GM18517 (cell line): ENCODE measurements around the gene SACM1L.
"Not testable (repeated sequence)": the region's sequence is repeated elsewhere in the genome, so short reads cannot be mapped to it uniquely, and the experiment has no call there.

Experiments
- ATAC-seq: cut with Tn5 transposase; IDR thresholded peaks from one replicate; pipeline ENCODE4 v1.9.1; 2021; ENCODE audit warnings: mild to moderate bottlenecking, moderate library complexity; ENCODE audit not compliant: unreplicated experiment

SACM1L gene

DNA sequence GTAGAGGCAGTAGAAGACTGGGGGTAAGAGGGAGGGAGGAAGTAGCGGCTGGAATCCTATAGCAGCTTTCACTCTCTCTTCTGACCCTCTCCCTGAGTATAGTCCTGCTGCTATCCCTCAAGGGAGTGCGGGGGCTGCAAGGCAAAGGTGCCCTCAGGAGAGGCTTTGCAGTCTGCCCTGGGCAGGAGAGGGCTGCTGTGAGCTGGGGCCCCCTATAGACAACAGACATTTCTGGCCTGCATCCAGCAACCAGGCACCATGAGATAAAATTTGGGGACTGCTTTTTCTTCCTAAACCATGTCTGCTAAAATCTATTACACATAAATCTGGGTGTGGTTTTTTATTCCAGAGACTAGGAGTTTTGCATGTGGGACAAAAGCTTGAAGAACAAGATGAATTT lies 48.0 kb downstream of the SACM1L start:
- no peak for ATAC-seq

DNA sequence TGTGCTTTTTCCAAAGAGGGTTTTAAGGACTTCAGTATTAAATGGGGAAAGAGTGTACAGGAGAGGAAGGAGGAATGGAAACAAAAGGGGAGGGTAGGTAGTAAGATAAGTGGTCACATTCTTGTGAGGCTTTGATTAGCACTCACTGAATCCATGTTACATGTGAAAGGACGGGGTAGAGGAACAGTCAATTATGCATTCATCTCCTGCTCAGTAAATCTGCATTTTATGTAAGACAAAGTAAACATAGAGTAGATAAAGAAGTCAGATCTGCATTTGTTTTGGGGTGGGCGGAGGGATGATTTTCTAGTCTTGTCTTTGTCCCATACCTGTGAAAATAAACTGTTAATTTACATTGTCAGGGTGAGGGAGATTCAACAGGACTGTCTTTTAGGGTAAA lies 50.8 kb downstream of the SACM1L start:
- no peak for ATAC-seq

DNA sequence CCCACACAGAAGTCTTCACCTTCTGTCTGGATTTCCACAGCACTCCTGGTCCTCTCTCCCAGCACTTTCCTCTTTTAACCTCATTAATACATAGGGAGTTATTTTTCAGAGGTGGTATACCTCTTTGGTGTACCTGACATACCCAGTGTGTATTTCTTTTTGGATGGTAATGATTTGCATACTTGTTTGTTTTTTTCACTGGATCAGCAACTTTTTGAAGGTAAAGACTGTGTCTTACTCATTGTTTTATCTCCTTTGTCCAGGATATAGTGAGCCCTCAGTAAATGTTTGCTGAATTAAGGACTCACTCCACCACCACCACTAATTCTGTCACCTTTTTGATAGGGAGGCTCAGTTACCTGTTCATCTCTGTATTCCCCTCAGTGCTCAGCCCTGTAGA lies 52.1 kb downstream of the SACM1L start:
- no peak for ATAC-seq

DNA sequence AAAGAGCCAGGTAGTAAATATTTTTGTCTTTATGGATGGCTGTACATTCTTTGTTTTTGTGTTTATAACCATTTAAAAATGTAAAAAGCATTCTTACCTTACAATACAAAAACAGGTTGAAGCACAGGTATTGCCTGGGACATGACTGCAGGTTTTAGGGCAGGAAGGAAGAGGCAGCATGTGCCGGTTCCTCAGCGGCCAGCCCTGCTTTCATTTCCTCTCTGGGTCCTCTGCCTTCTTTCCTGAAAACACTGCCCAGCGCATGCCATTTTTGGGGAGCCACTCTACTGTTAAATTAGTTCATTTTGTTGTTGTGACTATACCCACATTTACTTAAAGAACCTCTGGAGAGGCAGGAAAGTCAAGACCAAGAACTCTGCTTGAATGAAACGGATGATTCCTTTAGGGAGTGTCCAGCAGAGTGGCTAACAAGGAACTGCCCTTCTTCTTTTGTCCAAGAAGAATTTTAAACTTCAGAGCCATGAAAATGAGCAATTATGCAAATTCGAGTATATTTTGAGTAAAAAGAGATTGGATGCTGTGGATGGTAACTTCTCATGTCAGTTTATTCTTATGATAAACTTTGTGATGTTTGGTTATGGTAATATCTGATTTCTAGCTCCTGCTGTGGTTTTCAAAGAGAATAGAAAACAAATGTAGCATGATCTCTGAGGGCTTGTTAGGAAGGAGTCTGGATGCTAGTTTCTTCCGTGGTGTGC lies 52.7 kb downstream of the SACM1L start:
- no peak for ATAC-seq

GRCh38 chr3:45742461-45743089 lies 53.4 kb downstream of the SACM1L start:
- ATAC-seq, result no peak

DNA sequence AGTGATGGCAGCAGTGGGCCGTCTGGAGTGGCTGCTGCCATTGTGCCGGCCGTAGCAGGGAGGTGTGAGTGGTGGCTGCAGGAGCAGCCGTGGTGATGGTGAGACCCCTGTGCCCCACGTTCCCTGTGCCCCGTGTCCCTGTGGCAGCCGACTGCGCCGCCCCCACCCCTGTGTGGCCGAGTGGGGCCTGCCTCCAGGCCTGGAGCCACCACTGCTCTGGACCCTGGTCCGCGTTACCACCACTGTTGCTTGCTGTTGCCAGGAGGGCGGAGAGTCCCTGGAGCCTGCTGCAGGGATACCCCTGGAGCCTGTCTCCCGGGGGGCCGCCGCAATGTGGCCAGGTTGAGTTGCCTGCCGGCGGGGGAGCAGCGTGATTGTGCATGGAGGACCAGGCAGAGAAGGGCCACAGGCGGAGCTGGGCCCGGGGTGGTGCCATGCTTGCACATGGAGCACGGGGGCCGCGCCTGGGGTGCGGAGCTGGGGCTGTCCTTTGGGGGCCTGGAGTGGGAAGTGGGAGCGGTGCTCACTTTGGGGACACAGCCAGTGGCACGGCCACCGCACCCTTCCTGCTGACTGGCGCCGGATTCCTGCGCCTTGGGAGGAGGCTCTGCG lies 57.1 kb downstream of the SACM1L start:
- no peak for ATAC-seq

DNA sequence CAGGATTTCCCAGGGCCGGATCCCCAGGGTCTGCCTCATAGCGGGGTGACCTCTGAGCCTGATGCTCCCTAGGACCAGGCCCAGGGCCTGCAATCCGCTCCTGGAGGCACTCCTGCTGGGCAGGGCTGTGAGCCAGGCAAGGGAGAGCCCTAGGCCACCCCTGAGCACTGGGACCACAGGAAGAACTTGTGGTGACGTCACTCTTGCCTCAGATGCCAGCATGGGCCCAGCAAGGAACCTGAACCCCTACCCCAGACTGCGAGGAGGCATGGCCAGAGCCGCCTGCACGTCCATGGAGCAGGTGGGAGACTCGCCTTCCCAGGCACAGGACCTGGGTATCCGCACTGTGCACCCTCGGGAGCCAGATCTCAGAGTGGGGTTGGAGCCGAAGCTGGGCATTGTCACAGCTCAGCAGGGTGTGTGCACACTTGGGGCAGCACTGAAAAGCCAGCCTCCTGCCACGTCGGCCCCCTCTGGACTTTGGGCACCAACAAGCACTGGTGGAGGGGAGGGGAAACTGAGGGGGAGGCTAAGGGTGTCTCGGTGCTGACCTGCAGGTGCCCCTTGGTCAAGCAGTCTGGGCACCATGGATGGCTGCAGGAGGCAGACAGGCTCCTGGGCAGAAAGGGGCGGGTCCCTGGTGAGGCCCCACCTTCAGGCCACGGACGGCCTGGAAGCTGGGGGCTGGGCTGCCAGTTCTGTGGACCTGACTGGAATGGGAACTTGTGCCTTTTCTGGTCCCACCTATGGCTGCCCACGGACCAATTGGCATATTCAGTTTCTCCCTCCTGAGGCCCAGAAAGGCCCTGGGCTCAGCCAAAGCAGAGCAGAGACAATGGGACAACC lies 57.8 kb downstream of the SACM1L start:
- ATAC-seq, result no peak

GRCh38 chr3:45748068-45748467 lies 58.9 kb downstream of the SACM1L start:
- ATAC-seq, result no peak

GRCh38 chr3:45749036-45749600 lies 59.9 kb downstream of the SACM1L start:
- not testable (repeated sequence) for ATAC-seq

- ATAC-seq, result no peak
Observed at GRCh38 chr3:45749880-45750279, 60.7 kb downstream of the SACM1L start.

- no peak for ATAC-seq
Observed at GRCh38 chr3:45751537-45752242, 62.5 kb downstream of the SACM1L start.

- no peak for ATAC-seq
Observed at GRCh38 chr3:45753095-45753494, 63.9 kb downstream of the SACM1L start.

- no peak for ATAC-seq
Observed at GRCh38 chr3:45754461-45754860, 65.3 kb downstream of the SACM1L start.

GRCh38 chr3:45756055-45756454 lies 66.9 kb downstream of the SACM1L start:
- no peak for ATAC-seq

DNA sequence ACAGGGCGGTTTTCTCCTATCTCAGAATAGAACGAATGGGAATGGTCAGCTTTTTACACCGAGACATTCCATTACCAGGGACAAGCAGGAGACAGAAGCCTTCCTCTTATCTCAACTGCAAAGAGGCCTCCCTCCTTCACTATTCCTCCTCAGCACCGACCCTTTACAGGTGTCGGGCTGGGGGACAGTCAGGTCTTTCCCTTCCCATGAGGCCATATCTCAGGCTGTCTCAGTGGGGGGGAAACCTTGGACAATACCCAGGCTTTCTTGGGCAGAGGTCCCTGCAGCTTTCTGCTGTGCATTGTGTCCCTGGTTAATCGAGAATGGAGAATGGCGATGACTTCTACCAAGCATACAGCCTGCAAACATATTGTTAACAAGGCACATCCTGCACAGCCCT lies 67.9 kb downstream of the SACM1L start:
- not testable (repeated sequence) for ATAC-seq

GRCh38 chr3:45758871-45759270 lies 69.7 kb downstream of the SACM1L start:
- ATAC-seq, result no peak

DNA sequence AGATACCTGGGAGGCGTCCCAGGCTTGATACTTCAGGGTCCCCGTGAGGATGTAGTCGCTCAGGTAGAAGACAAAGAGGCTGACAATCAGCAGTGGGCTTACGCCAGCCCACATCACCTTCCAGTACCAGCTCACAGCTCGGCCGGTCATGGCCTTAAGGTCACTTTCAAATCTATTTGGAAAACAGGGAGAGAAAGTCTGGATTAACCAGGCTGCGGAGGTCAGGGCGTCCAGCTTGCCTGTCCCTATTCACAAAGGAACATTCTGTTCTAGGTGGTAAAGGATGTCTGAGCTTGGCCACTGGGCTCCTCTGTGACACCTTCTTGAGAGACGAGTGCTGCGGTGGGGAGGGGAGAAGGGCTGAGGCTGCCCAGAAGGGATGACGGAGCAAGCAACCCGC lies 70.7 kb downstream of the SACM1L start:
- ATAC-seq, result no peak

GRCh38 chr3:45760878-45761711 lies 71.9 kb downstream of the SACM1L start:
- no peak for ATAC-seq

DNA sequence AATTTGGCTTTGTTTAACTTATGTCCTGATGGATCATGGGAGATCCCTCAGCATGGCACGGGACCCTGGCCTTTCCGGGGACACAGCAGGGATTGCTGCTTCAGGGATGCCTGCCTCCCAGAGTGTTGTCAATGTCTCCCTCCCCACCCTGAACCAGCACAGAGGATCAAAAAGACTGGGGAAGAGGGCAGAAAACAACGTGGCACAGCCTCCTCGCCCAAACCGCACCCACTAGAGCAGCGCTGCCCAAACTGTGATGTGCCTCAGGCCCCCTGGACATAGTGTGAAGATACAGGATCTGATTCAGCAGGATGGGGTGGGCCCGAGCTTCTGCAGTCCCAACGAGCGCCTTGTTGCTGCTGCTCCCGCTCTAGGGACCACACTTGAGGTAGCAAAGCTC lies 72.6 kb downstream of the SACM1L start:
- ATAC-seq, result no peak
